Measurements from ENCODE around the gene EFS. TPM values are rescaled to one million over a fixed set of nuclear protein-coding genes. Genes with fewer than 3 reads are reported as not detected.

The EFS gene
- total RNA-seq, 3 donors from 2014 or later = 15.7 to 24.6 (median 18.0) TPM

- Histone ChIP-seq H3K27ac (peak overlapping the region; percentile 98 to 99), H3K4me1 (peaks cover 6 to 10% of the 10 kb centered on the region in 2 donors), H3K27me3 (no peaks in the 10 kb centered on the region), H3K9me3 (no peaks in the 10 kb centered on the region), H3K4me3 (peak overlapping the region; percentile 60 to 88 (median 65)), H3K36me3 (no peaks in the 10 kb centered on the region)
- peak; percentile 64 to 77 for DNase-seq (ENCODE audit: low spot score in 2 of 2)
- TF ChIP-seq, protein P1, sequence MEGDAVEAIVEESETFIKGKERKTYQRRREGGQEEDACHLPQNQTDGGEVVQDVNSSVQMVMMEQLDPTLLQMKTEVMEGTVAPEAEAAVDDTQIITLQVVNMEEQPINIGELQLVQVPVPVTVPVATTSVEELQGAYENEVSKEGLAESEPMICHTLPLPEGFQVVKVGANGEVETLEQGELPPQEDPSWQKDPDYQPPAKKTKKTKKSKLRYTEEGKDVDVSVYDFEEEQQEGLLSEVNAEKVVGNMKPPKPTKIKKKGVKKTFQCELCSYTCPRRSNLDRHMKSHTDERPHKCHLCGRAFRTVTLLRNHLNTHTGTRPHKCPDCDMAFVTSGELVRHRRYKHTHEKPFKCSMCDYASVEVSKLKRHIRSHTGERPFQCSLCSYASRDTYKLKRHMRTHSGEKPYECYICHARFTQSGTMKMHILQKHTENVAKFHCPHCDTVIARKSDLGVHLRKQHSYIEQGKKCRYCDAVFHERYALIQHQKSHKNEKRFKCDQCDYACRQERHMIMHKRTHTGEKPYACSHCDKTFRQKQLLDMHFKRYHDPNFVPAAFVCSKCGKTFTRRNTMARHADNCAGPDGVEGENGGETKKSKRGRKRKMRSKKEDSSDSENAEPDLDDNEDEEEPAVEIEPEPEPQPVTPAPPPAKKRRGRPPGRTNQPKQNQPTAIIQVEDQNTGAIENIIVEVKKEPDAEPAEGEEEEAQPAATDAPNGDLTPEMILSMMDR (IDR thresholded peaks at IDR 0.05) = no peak
- peak in 2 of 3 donors; percentile 76 to 81 for TF ChIP-seq POLR2AphosphoS5 (IDR thresholded peaks at IDR 0.05)
- peak; percentile 71 for TF ChIP-seq POLR2A (IDR thresholded peaks at IDR 0.05)
- intact Hi-C loops (cut with DNase I; ENCODE audit: low total_unique reads) = loop anchor here (10.0 kb wide), 1 partner anchor 81 kb away; the partner anchor contains the start of gene HOMEZ
Measured at GRCh38 chr14:23365732-23366425, 907 bp upstream of the EFS start.

GRCh38 chr14:23364164-23365035 is 572 bp downstream of the EFS start:
- Histone ChIP-seq H3K27me3 (no peaks in the 10 kb centered on the region), H3K9me3 (no peaks in the 10 kb centered on the region), H3K27ac (peak overlapping the region; percentile 98 to 99), H3K36me3 (no peaks in the 10 kb centered on the region), H3K4me3 (peak overlapping the region; percentile 60 to 88 (median 65)), H3K4me1 (peaks cover 6 to 10% of the 10 kb centered on the region in 2 donors)
- intact Hi-C loops (cut with DNase I; ENCODE audit: low total_unique reads) = loop anchor here (10.0 kb wide), 1 partner anchor 80 kb away; the partner anchor contains the start of gene HOMEZ
- TF ChIP-seq, protein P1 (IDR thresholded peaks at IDR 0.05) = no peak
- TF ChIP-seq POLR2AphosphoS5 (IDR thresholded peaks at IDR 0.05) = peak in 1 of 3 donors; percentile 41
- TF ChIP-seq POLR2A (IDR thresholded peaks at IDR 0.05) = peak; percentile 36
- peak; percentile 77 to 87 for DNase-seq (ENCODE audit: low spot score in 2 of 2)

DNA sequence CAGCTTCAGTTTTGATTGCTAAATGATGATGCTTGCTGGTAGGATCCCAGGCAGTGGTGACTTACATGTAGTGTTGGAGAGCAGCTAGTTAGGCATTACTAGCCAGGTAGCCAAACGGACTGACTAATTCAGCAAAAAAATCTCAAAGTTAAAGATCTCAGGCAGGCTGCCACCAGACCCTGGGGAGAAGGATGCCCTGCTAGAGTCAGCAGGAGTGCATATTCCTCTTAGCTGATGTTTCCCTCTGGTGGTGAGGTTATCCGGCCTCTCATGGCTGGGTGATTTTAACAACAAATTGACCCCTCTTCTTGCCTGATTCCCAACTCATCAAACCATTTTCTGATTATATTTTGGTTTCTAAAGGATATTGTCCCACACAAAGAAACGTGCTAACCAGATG is 2.8 kb downstream of the EFS start:
- H3K36me3 ChIP-seq = no peaks in the 10 kb centered on the region
- H3K4me1 ChIP-seq = peaks cover 6 to 10% of the 10 kb centered on the region in 2 donors
- DNase-seq (ENCODE audit: low spot score in 2 of 2) = no peak
- H3K9me3 ChIP-seq = no peaks in the 10 kb centered on the region
- intact Hi-C loops (cut with DNase I; ENCODE audit: low total_unique reads) = loop anchor here (10.0 kb wide), 1 partner anchor 77 kb away; the partner anchor contains the start of gene HOMEZ
- peak overlapping the region in 1 of 3 donors; percentile 7 for H3K4me3 ChIP-seq
- peak overlapping the region; percentile 52 to 70 for H3K27ac ChIP-seq
- TF ChIP-seq POLR2AphosphoS5 (IDR thresholded peaks at IDR 0.05) = no peak
- TF ChIP-seq POLR2A (IDR thresholded peaks at IDR 0.05) = no peak
- TF ChIP-seq, protein P1 (IDR thresholded peaks at IDR 0.05) = no peak
- no peaks in the 10 kb centered on the region for H3K27me3 ChIP-seq

- no peak for DNase-seq (ENCODE audit: low spot score in 2 of 2)
- no peaks in the 10 kb centered on the region for H3K27me3 ChIP-seq
- peak overlapping the region; percentile 52 to 70 for H3K27ac ChIP-seq
- no peaks in the 10 kb centered on the region for H3K9me3 ChIP-seq
- peak overlapping the region in 1 of 3 donors; percentile 7 for H3K4me3 ChIP-seq
- intact Hi-C loops (cut with DNase I; ENCODE audit: low total_unique reads) = loop anchor here (10.0 kb wide), 1 partner anchor 77 kb away; the partner anchor contains the start of gene HOMEZ
- H3K36me3 ChIP-seq = no peaks in the 10 kb centered on the region
- H3K4me1 ChIP-seq = peaks cover 6 to 10% of the 10 kb centered on the region in 2 donors
- no peak for TF ChIP-seq POLR2A (IDR thresholded peaks at IDR 0.05)
- TF ChIP-seq, protein P1 (IDR thresholded peaks at IDR 0.05) = no peak
- no peak for TF ChIP-seq POLR2AphosphoS5 (IDR thresholded peaks at IDR 0.05)
Measured at GRCh38 chr14:23361763-23362162, 3.2 kb downstream of the EFS start.

Data from breast epithelium (tissue), 4 donors.